ENCODE results near the gene PHACTR3.

PHACTR3 gene

DNA sequence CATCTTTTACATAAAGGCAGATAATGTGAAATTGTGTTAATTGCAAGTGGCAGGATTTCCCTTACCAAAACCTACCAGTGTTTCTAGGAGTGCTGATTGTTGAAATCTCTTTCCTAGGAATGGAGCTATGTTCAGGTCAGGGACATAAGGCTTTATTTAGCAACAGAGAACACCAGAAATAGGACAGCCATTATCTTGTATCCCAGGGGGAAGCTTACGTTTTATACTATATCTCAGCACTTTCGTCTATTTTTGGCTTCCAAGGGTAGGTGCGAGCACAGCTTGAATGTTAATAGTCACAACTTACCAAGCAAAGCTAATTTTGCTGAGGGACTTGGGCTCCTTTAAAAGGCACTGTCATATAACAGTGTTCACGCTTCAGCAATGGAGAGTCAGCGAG, 235.1 kb downstream of the PHACTR3 start:
- Histone ChIP-seq H3K9me2 (replicated peaks; ENCODE audit: control insufficient read depth, low read length) (no peaks in the 10 kb centered on the region), H4K20me1 (ENCODE audit: control insufficient read depth, insufficient read depth, low read depth, low read length) (no peaks in the 10 kb centered on the region), H3K79me2 (ENCODE audit: control insufficient read depth, low read length) (no peaks in the 10 kb centered on the region), H3K36me3 (ENCODE audit: control insufficient read depth, low read length) (no peaks in the 10 kb centered on the region), H3K4me2 (ENCODE audit: low read length) (no peak overlapping the region), H3F3A (ENCODE audit: control insufficient read depth, insufficient read depth) (no peaks in the 10 kb centered on the region), H3K4me1 (ENCODE audit: control insufficient read depth, low read length) (no peaks in the 10 kb centered on the region), H3K4me3 (ENCODE audit: low read length) (no peak overlapping the region), H3K27ac (ENCODE audit: low read depth, low read length) (no peak overlapping the region), H3K9me3 (ENCODE audit: control insufficient read depth, insufficient read depth, low read length) (no peaks in the 10 kb centered on the region), H3K27me3 (ENCODE audit: control insufficient read depth, low read length) (peaks cover 29% of the 10 kb centered on the region)
- TF ChIP-seq, protein P1, sequence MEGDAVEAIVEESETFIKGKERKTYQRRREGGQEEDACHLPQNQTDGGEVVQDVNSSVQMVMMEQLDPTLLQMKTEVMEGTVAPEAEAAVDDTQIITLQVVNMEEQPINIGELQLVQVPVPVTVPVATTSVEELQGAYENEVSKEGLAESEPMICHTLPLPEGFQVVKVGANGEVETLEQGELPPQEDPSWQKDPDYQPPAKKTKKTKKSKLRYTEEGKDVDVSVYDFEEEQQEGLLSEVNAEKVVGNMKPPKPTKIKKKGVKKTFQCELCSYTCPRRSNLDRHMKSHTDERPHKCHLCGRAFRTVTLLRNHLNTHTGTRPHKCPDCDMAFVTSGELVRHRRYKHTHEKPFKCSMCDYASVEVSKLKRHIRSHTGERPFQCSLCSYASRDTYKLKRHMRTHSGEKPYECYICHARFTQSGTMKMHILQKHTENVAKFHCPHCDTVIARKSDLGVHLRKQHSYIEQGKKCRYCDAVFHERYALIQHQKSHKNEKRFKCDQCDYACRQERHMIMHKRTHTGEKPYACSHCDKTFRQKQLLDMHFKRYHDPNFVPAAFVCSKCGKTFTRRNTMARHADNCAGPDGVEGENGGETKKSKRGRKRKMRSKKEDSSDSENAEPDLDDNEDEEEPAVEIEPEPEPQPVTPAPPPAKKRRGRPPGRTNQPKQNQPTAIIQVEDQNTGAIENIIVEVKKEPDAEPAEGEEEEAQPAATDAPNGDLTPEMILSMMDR (IDR thresholded peaks at IDR 0.05; ENCODE audit: low read depth, low read length, poor library complexity, severe bottlenecking), result no peak
- no peak for TF ChIP-seq EZH2phosphoT487 (IDR thresholded peaks at IDR 0.05; ENCODE audit: borderline replicate concordance, low read length)

DNA sequence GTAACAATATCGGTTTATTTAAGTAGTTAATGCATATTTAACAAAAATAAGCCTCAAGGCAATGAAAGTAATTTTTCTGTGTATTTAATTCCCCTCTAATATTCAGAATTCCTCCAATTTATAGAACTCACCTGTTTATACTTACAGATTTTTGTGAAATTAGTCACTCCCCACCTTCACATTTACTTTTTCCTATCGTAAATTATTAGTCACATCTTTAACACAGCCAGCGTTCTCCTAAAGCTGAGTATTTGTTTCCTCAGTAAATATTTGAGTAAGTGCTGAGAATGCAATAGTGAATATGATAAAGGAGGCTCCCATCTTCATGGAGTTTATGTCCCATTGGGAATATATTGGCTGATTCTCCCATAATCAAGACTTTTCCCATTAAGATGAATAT, 241.1 kb downstream of the PHACTR3 start:
- no peaks in the 10 kb centered on the region for H3K9me3 ChIP-seq (ENCODE audit: control insufficient read depth, insufficient read depth, low read length)
- no peaks in the 10 kb centered on the region for H3K36me3 ChIP-seq (ENCODE audit: control insufficient read depth, low read length)
- H3K27ac ChIP-seq (ENCODE audit: low read depth, low read length), result no peak overlapping the region
- no peaks in the 10 kb centered on the region for H3K79me2 ChIP-seq (ENCODE audit: control insufficient read depth, low read length)
- H3K27me3 ChIP-seq (ENCODE audit: control insufficient read depth, low read length), result peaks cover 7% of the 10 kb centered on the region; the same call in 1 of the 2 replicates
- TF ChIP-seq, protein P1 (IDR thresholded peaks at IDR 0.05; ENCODE audit: low read depth, low read length, poor library complexity, severe bottlenecking), result no peak
- no peak for TF ChIP-seq EZH2phosphoT487 (IDR thresholded peaks at IDR 0.05; ENCODE audit: borderline replicate concordance, low read length)
- no peaks in the 10 kb centered on the region for H4K20me1 ChIP-seq (ENCODE audit: control insufficient read depth, insufficient read depth, low read depth, low read length)
- H3K4me1 ChIP-seq (ENCODE audit: control insufficient read depth, low read length), result no peaks in the 10 kb centered on the region
- H3K9me2 ChIP-seq (replicated peaks; ENCODE audit: control insufficient read depth, low read length), result no peaks in the 10 kb centered on the region
- H3K4me2 ChIP-seq (ENCODE audit: low read length), result no peak overlapping the region
- no peak overlapping the region for H3K4me3 ChIP-seq (ENCODE audit: low read length)
- H3F3A ChIP-seq (ENCODE audit: control insufficient read depth, insufficient read depth), result no peaks in the 10 kb centered on the region

DNA sequence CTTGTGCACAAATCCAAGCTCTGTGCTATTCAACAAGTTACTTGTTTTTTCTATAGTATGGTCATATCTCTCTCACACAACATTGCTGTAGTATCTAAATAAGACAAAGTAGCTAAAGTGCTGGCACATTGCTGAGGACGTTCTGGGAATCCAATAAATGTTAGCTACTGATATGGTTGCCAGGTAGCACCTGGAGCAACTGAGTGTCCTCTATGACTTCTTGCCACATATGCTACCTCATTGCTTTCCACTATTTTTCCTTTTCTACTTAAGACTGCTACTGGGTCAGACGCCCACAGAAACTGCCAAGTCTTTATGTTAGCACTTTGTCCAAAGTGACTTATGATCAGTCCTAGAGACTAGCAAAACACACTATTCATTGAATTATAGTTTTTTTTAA, 243.8 kb downstream of the PHACTR3 start:
- Histone ChIP-seq H3K79me2 (ENCODE audit: control insufficient read depth, low read length) (no peaks in the 10 kb centered on the region), H3K4me3 (ENCODE audit: low read length) (no peak overlapping the region), H3K4me1 (ENCODE audit: control insufficient read depth, low read length) (no peaks in the 10 kb centered on the region), H3K4me2 (ENCODE audit: low read length) (no peak overlapping the region), H3K27ac (ENCODE audit: low read depth, low read length) (no peak overlapping the region), H3K9me3 (ENCODE audit: control insufficient read depth, insufficient read depth, low read length) (no peaks in the 10 kb centered on the region), H4K20me1 (ENCODE audit: control insufficient read depth, insufficient read depth, low read depth, low read length) (no peaks in the 10 kb centered on the region), H3K27me3 (ENCODE audit: control insufficient read depth, low read length) (0 out of 2 replicates have a peak, but pooled peaks cover 3% of the 10 kb centered on the region), H3F3A (ENCODE audit: control insufficient read depth, insufficient read depth) (no peaks in the 10 kb centered on the region), H3K36me3 (ENCODE audit: control insufficient read depth, low read length) (no peaks in the 10 kb centered on the region), H3K9me2 (replicated peaks; ENCODE audit: control insufficient read depth, low read length) (no peaks in the 10 kb centered on the region)
- TF ChIP-seq, protein P1 (IDR thresholded peaks at IDR 0.05; ENCODE audit: low read depth, low read length, poor library complexity, severe bottlenecking), result no peak
- no peak for TF ChIP-seq EZH2phosphoT487 (IDR thresholded peaks at IDR 0.05; ENCODE audit: borderline replicate concordance, low read length)
